ENCODE measurements around the gene POLR2I. TPM values are rescaled to one million over a fixed set of nuclear protein-coding genes. Genes with fewer than 3 reads are reported as not detected.
"Not testable (repeated sequence)": the region's sequence is repeated elsewhere in the genome, so short reads cannot be mapped to it uniquely, and the experiment has no call there.

The POLR2I gene
- total and polyA plus RNA-seq, 2 experiments from 2014 or later, result 64.5 to 229 TPM

- TF ChIP-seq CTCF (IDR thresholded peaks at IDR 0.05; ENCODE audit: low read depth, low read length), result no peak
- peaks cover 3% of the 10 kb centered on the region for H3K4me1 ChIP-seq (ENCODE audit: low read depth)
Measured at GRCh38 chr19:36139120-36139472, 24.4 kb upstream of the POLR2I start.

GRCh38 chr19:36136964-36137686, 22.4 kb upstream of the POLR2I start:
- Histone ChIP-seq H3K9me3 (ENCODE audit: low read depth) (no peaks in the 10 kb centered on the region), H3K27me3 (peaks cover 3% of the 10 kb centered on the region), H3K4me3 (no peak overlapping the region), H3K27ac (no peak overlapping the region), H3K36me3 (no peaks in the 10 kb centered on the region), H3K4me1 (ENCODE audit: low read depth) (peaks cover 3% of the 10 kb centered on the region)
- peak in 1 of 2 donors; percentile 51 for DNase-seq (ENCODE audit: low read depth in 1 of 2, low spot score in 1 of 2)
- TF ChIP-seq CTCF (IDR thresholded peaks at IDR 0.05; ENCODE audit: low read depth, low read length), result no peak

More at GRCh38 chr19:36139120-36139472, 24.4 kb upstream of the POLR2I start:
- no peak for DNase-seq (ENCODE audit: low read depth in 1 of 2, low spot score in 1 of 2)
- Histone ChIP-seq H3K4me3 (peak overlapping the region; percentile 97), H3K9me3 (ENCODE audit: low read depth) (no peaks in the 10 kb centered on the region), H3K27me3 (peaks cover 3% of the 10 kb centered on the region), H3K27ac (peak overlapping the region; percentile 92), H3K36me3 (peaks cover 11% of the 10 kb centered on the region)

GRCh38 chr19:36134867-36135266, 20.2 kb upstream of the POLR2I start:
- not testable (repeated sequence) for H3K36me3 ChIP-seq; H3K4me1 ChIP-seq (ENCODE audit: low read depth); H3K4me3 ChIP-seq; H3K27ac ChIP-seq; DNase-seq (ENCODE audit: low read depth in 1 of 2, low spot score in 1 of 2); H3K27me3 ChIP-seq; H3K9me3 ChIP-seq (ENCODE audit: low read depth)

GRCh38 chr19:36131221-36131620, 16.5 kb upstream of the POLR2I start:
- not testable (repeated sequence) for H3K9me3 ChIP-seq (ENCODE audit: low read depth); DNase-seq (ENCODE audit: low read depth in 1 of 2, low spot score in 1 of 2); H3K4me1 ChIP-seq (ENCODE audit: low read depth); H3K36me3 ChIP-seq; H3K4me3 ChIP-seq; H3K27me3 ChIP-seq; H3K27ac ChIP-seq

GRCh38 chr19:36128392-36128736, 13.7 kb upstream of the POLR2I start:
- no peaks in the 10 kb centered on the region for H3K27me3 ChIP-seq
- peak overlapping the region; percentile 66 for H3K27ac ChIP-seq
- no peaks in the 10 kb centered on the region for H3K4me1 ChIP-seq (ENCODE audit: low read depth)
- peak overlapping the region; percentile 32 for H3K4me3 ChIP-seq
- no peaks in the 10 kb centered on the region for H3K9me3 ChIP-seq (ENCODE audit: low read depth)
- no peak for TF ChIP-seq CTCF (IDR thresholded peaks at IDR 0.05; ENCODE audit: low read depth, low read length)
- no peak for DNase-seq (ENCODE audit: low read depth in 1 of 2, low spot score in 1 of 2)
- peaks cover 6% of the 10 kb centered on the region for H3K36me3 ChIP-seq

GRCh38 chr19:36125557-36125956, 10.9 kb upstream of the POLR2I start:
- H3K4me3 ChIP-seq, result no peak overlapping the region
- H3K9me3 ChIP-seq (ENCODE audit: low read depth), result no peaks in the 10 kb centered on the region
- H3K27me3 ChIP-seq, result no peaks in the 10 kb centered on the region
- peaks cover 8% of the 10 kb centered on the region for H3K36me3 ChIP-seq
- H3K4me1 ChIP-seq (ENCODE audit: low read depth), result no peaks in the 10 kb centered on the region
- no peak overlapping the region for H3K27ac ChIP-seq
- no peak for DNase-seq (ENCODE audit: low read depth in 1 of 2, low spot score in 1 of 2)
- no peak for TF ChIP-seq CTCF (IDR thresholded peaks at IDR 0.05; ENCODE audit: low read depth, low read length)

Measured in cardiac muscle cell (in vitro differentiated cells and primary cell).